CD4-positive, alpha-beta T cell (primary cell): Measurements from ENCODE around the gene CLK3. TPM values are rescaled to one million over a fixed set of nuclear protein-coding genes. Genes with fewer than 3 reads are reported as not detected.
"Not testable (repeated sequence)": the region's sequence is repeated elsewhere in the genome, so short reads cannot be mapped to it uniquely, and the experiment has no call there.

Experiments
- ATAC-seq: fragments of 200-7000 bp; cut with Tn5 transposase; one replicate; pipeline ENCODE4 v1.10.0; 2022; ENCODE audit warnings: mild to moderate bottlenecking; ENCODE audit not compliant: poor library complexity
- CTCF ChIA-PET: fragments of 350-600 bp; sonication (Branson Sonifier 250); formaldehyde crosslinking; loops from one replicate; lab custom pipeline; 2021; ENCODE audit warnings: antibody characterized with exemption, inconsistent platforms; lab: Charles Lee
- POLR2A ChIA-PET: fragments of 350-600 bp; sonication (Branson Sonifier 250); formaldehyde crosslinking; loops from one replicate; lab custom pipeline; 2021; ENCODE audit warnings: antibody characterized with exemption, inconsistent platforms; lab: Charles Lee
- DNase-seq, 14 experiments: peaks; one replicate each; pipeline ENCODE4 v3.0.0-alpha.2; 2013 to 2020; ENCODE audit warnings: mixed read lengths in 2 of 14
- H3K27ac ChIP-seq, 2 donors: one replicate each; pipeline versions ENCODE4 v1.5.1 to v1.7.0; 2013; ENCODE audit warnings: low read length in 2 of 2, low read depth in 1 of 2, mild to moderate bottlenecking in 1 of 2
- H3K27me3 ChIP-seq, 2 experiments: 1 replicate in 1 of 2; 2 replicates in 1 of 2; pipeline versions ENCODE4 v1.6.1 to v1.7.0; 2013; ENCODE audit warnings: low read length in 2 of 2, control low read depth in 1 of 2, mild to moderate bottlenecking in 1 of 2, moderate library complexity in 1 of 2; ENCODE audit not compliant: insufficient read depth in 2 of 2, control insufficient read depth in 1 of 2
- H3K36me3 ChIP-seq: one replicate; pipeline ENCODE4 v1.6.1; 2013; ENCODE audit warnings: low read length, control low read depth; ENCODE audit not compliant: insufficient read depth
- H3K4me1 ChIP-seq: one replicate; pipeline ENCODE4 v1.6.1; 2013; ENCODE audit warnings: low read length, control low read depth; ENCODE audit not compliant: insufficient read depth
- H3K4me3 ChIP-seq: one replicate; pipeline ENCODE4 v1.5.1; 2013; ENCODE audit warnings: mild to moderate bottlenecking, low read length, moderate library complexity
- H3K9me3 ChIP-seq, 2 experiments: 1 replicate in 1 of 2; 2 replicates in 1 of 2; pipeline versions ENCODE4 v1.6.1 to v1.7.0; 2013; ENCODE audit warnings: low read length in 2 of 2, mild to moderate bottlenecking in 2 of 2, control low read depth in 1 of 2, moderate library complexity in 1 of 2; ENCODE audit not compliant: control insufficient read depth in 1 of 2, insufficient read depth in 1 of 2
- H3K27ac Mint-ChIP-seq: one replicate; pipeline ENCODE4 v1.8.0; 2020; ENCODE audit warnings: mixed read lengths
- H3K27me3 Mint-ChIP-seq: one replicate; pipeline ENCODE4 v1.8.0; 2021; ENCODE audit warnings: mixed read lengths
- H3K36me3 Mint-ChIP-seq: one replicate; pipeline ENCODE4 v1.8.0; 2021; ENCODE audit warnings: low read depth, mixed read lengths
- H3K4me1 Mint-ChIP-seq: one replicate; pipeline ENCODE4 v1.8.0; 2021; ENCODE audit warnings: low read depth, mixed read lengths
- H3K4me3 Mint-ChIP-seq: one replicate; pipeline ENCODE4 v1.8.0; 2020; ENCODE audit warnings: mild to moderate bottlenecking, mixed read lengths
- H3K9me3 Mint-ChIP-seq: one replicate; pipeline ENCODE4 v1.8.0; 2020; ENCODE audit warnings: mixed read lengths
- intact Hi-C, 2 experiments: fragments of 100-400 bp; cut with DNase I in 1 of 2; cut with micrococcal nuclease in 1 of 2; formaldehyde crosslinking; loops; one replicate each; pipeline versions ENCODE4 v1.15.1 to v1.9.0; 2023 to 2025; cut with DNase I, micrococcal nuclease
- total RNA-seq, 174 experiments: library from RNA in 2 of 174; stranded (reverse) in 2 of 174; gene quantifications; one replicate each; pipeline ENCODE4 v1.2.3 and lab custom pipeline; 2021 to 2026
- TF ChIP-seq, protein P1 (sequence below): fragments of 200-600 bp; IDR thresholded peaks from one replicate; pipeline ENCODE4 v1.8.0; 2022; ENCODE audit warnings: antibody characterized with exemption, mild to moderate bottlenecking

Gene CLK3
- total RNA-seq, 2 experiments from 2014 or later = 275 to 293 TPM

- H3K4me3 Mint-ChIP-seq = no peak overlapping the region
- no peaks in the 10 kb centered on the region for H3K9me3 ChIP-seq
- H3K36me3 ChIP-seq = peaks cover 29% of the 10 kb centered on the region
- ChIA-PET POLR2A (no interaction called here), CTCF (no interaction called here)
- no peaks in the 10 kb centered on the region for H3K27me3 ChIP-seq
- ATAC-seq (no peak), DNase-seq (no peak)
- H3K9me3 Mint-ChIP-seq = no peaks in the 10 kb centered on the region
- peaks cover 47% of the 10 kb centered on the region for H3K36me3 Mint-ChIP-seq
- H3K27ac Mint-ChIP-seq = no peak overlapping the region
- H3K27me3 Mint-ChIP-seq = no peaks in the 10 kb centered on the region
- no peak overlapping the region for H3K27ac ChIP-seq
- H3K4me3 ChIP-seq = no peak overlapping the region
- intact Hi-C loops = no loop called here
- peaks cover 17% of the 10 kb centered on the region for H3K4me1 Mint-ChIP-seq
- H3K4me1 ChIP-seq = no peaks in the 10 kb centered on the region
- TF ChIP-seq, protein P1, sequence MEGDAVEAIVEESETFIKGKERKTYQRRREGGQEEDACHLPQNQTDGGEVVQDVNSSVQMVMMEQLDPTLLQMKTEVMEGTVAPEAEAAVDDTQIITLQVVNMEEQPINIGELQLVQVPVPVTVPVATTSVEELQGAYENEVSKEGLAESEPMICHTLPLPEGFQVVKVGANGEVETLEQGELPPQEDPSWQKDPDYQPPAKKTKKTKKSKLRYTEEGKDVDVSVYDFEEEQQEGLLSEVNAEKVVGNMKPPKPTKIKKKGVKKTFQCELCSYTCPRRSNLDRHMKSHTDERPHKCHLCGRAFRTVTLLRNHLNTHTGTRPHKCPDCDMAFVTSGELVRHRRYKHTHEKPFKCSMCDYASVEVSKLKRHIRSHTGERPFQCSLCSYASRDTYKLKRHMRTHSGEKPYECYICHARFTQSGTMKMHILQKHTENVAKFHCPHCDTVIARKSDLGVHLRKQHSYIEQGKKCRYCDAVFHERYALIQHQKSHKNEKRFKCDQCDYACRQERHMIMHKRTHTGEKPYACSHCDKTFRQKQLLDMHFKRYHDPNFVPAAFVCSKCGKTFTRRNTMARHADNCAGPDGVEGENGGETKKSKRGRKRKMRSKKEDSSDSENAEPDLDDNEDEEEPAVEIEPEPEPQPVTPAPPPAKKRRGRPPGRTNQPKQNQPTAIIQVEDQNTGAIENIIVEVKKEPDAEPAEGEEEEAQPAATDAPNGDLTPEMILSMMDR = no peak
These were observed 42.2 kb downstream of the CLK3 start for GRCh38 chr15:74657846-74658245.

GRCh38 chr15:74661280-74661679, 45.6 kb downstream of the CLK3 start:
- H3K27ac Mint-ChIP-seq, H3K4me3 Mint-ChIP-seq, POLR2A ChIA-PET, ATAC-seq, CTCF ChIA-PET, H3K9me3 ChIP-seq, H3K4me1 ChIP-seq, H3K27ac ChIP-seq, intact Hi-C loops, H3K27me3 Mint-ChIP-seq, H3K36me3 ChIP-seq, H3K9me3 Mint-ChIP-seq, H3K4me3 ChIP-seq, H3K27me3 ChIP-seq, DNase-seq: not testable (repeated sequence)
- Mint-ChIP-seq H3K36me3 (peaks cover 16% of the 10 kb centered on the region), H3K4me1 (peaks cover 16% of the 10 kb centered on the region)

DNA sequence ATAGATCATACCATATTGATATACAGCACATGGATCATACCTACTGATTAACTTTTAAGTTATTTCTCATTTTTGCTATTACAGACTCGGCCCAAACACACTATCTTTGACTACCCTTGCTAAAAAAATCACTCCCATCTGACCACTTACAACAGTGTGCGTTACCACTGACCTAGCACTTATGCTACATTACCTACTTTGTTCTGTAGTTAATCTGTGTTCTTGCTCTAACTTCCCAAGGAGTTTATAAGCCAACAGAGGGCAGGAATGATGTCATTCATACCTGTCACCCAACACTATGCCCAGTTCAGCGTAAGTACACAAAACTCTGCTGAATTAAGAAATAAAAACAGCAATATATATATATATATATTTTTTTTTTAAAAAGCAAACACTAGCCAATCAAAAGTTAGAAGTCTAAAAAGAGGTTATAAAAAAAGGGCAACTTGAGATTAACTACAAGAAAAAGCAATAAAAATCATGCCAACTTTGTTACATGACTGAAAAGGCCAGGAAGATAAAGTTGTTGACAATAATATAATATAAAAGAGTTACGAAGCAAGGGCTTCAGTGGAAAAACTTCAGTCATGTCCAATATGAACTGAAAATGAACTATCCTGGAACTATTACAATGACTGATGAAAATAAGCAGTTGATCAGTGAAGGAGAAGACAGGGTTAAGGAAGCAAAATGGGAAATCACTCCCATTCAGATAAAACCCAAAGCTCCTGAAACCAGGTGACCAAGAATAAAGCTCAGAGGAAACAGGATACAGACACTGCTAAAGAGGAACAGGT, 46.6 kb downstream of the CLK3 start:
- H3K9me3 ChIP-seq = no peaks in the 10 kb centered on the region
- Mint-ChIP-seq H3K4me3 (no peak overlapping the region), H3K36me3 (peaks cover 17% of the 10 kb centered on the region), H3K9me3 (no peaks in the 10 kb centered on the region), H3K4me1 (peaks cover 16% of the 10 kb centered on the region), H3K27ac (no peak overlapping the region), H3K27me3 (no peaks in the 10 kb centered on the region)
- ATAC-seq (no peak), DNase-seq (no peak)
- intact Hi-C loops = no loop called here
- H3K4me3 ChIP-seq = no peak overlapping the region
- H3K36me3 ChIP-seq = peaks cover 9% of the 10 kb centered on the region
- H3K27me3 ChIP-seq = no peaks in the 10 kb centered on the region
- CTCF ChIA-PET = no interaction called here
- TF ChIP-seq, protein P1 = no peak
- H3K27ac ChIP-seq = no peak overlapping the region
- POLR2A ChIA-PET = no interaction called here
- no peaks in the 10 kb centered on the region for H3K4me1 ChIP-seq
